ENCODE results near the gene NUDT16.

DNA sequence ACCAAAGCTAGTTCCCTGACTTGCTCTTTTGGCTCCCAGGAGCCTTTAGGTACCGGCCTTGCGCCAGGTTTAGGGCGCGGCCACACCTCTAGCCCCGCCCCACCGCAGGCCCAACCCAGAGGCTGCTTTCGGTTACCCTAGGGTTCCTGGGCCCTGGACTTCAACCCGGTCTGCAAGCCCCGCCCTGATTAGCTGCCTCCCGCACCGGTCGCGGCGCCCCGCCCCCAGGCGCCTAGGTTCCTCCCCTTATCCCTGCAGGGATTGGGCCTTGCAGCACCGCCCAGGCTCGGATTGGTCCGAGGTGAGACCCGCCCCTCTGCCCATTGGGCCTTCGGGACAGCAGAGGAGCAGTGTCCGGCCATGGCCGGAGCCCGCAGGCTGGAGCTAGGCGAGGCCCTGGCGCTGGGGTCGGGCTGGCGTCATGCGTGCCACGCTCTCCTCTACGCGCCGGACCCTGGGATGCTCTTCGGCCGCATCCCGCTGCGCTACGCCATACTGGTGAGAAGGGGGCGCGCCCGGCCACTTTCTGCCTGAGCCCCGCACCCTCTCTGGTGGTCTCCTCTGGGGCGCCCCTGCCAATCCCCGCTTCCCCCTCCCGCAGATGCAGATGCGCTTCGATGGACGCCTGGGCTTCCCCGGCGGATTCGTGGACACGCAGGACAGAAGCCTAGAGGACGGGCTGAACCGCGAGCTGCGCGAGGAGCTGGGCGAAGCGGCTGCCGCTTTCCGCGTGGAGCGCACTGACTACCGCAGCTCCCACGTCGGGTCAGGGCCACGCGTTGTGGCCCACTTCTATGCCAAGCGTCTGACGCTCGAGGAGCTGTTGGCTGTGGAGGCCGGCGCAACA lies at the start of gene NUDT16:
- TF ChIP-seq EZH2phosphoT487 (IDR thresholded peaks at IDR 0.05; ENCODE audit: insufficient read depth, low read depth) (no peak), EZH2 (IDR thresholded peaks at IDR 0.05; ENCODE audit: insufficient read depth, poor library complexity, severe bottlenecking) (no peak)
